GM18505 (cell line): ENCODE measurements around the gene REST.
"Not testable (repeated sequence)": the region's sequence is repeated elsewhere in the genome, so short reads cannot be mapped to it uniquely, and the experiment has no call there.

Source experiments
- ATAC-seq: cut with Tn5 transposase; IDR thresholded peaks from one replicate; pipeline ENCODE4 v1.9.1; 2021; ENCODE audit not compliant: unreplicated experiment
- POLR2A ChIP-seq: IDR thresholded peaks from 4 replicates; pipeline ENCODE4 v1.6.1; 2011; ENCODE audit warnings: borderline replicate concordance; ENCODE audit not compliant: insufficient read depth, insufficient read length; ENCODE audit errors: extremely low read depth

Gene REST

DNA sequence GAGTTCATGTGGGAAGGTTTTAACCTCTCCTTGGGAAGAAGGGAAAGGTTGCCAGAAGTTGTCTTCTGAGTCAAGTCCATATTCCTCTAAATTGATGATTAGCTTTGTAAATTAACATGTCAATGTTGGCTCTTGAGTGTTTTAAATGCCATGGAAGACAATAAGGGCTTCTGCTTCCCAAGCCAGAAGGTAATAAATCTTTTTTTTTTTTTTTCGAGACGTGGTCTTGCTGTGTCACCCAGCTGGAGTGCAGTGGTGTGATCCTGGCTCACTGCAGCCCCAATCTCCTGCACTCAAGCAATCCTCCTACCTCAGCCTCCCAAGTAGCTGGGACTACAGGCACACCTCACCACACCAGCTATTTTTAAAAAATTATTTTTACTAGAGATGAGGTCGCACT lies 5.0 kb upstream of the REST start:
- no peak for ATAC-seq

DNA sequence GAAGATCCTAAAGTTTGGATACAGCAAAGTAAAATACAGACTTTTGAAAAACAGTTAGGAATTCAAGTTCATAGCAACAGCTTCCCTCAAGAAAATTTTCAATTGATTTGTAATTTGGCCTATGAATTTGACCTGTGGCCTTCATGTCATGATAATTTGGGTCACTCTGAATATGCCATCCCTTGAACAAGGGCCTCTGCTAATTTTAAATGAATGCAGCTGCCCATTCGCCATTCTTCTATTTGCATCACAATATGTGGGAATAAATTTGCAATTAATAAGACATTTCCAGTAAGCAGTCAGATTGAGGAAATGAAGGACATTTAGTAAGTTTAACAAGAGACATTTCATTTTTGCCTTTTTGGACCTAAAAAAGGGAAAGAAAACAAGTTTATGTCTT lies 1.9 kb upstream of the REST start:
- no peak for TF ChIP-seq POLR2A
- ATAC-seq: no peak

More for the DNA sequence above, 5.0 kb upstream of the REST start:
- no peak for TF ChIP-seq POLR2A

DNA sequence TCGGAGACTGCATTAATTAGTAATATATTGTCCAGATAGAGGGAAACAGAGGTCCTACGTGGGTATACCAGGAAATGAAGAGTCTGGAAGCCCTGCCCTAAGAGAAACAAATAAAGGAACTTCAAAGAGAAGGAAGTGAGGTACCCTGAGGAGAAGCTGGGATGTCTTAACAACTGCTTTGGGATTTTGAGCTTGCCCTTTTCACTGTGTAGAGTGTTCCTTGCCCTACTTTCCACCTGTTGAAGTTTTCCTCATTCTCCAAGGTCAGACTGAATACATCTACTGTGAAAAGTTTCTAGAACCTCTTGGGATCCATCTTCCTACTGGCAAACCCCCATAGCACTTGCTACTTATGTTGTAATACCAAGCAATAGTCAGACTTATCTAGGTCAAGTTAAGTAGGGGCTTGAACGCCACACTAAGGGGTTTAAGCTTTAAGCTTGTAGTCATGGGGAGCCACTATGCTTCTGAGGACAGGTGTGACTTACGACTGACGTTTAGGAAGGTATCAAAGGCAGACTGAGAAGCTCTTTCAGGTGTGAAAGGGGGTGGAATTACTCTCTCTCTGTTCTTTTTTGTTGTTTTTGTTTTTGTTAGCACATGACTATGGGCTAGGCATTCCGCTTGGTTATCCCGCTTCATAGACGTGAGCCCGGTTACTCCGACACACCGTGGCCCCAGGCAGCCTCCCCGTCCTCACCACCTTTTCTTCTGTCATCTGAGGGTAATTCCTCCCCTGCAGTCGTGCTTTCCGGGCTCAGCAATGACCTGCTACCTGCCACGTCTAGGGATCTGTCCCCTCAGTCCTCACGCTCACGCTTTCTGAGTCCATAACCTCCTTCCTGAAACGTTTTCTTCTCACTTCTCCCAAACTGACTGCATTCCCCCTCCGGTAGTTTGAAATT lies 959 bp upstream of the REST start:
- TF ChIP-seq POLR2A: no peak

DNA sequence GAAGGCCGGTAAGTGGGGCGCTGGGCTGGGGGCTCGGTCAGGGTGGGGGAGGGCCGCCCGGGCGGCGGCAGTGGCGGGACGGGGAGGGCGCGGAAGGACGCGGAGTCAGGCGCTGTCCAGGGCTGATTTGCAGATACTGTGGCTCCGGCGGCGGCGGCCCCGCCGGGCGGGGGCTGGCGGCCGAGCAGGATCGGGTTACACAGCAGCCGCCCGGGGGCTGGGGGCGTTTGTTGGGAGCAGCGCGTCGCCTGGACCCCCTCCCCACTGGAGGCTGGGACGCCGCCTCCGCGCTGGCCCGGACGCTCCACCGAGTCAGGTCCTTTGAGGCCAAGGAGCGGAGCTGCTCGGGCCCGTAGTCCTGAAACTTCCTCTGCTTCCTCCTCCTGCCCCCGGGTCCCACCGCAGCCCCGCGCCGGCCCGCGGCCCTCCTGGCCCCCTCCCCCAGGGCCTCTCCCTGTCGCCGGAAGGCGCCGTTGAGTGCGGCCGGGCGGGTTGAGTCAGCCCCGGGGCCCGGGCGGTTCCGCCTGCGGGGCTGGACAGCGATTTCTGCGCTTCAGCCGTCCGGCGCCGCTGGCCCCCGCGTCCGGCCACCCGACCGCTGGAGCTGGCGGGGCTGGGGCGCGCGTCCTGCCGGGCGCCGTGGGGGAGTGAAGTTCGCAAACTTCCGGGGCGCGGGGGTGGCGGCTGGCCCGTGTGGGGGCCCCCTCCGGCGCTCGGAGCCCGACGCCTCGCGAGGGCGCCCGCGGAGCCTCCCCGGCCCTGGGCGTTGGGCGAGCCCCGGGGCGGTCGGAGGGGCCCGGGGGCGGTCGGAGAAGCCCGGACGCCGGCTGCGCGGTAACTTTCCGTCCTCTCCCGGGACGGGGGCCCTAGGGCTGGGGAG lies 746 bp downstream of the REST start:
- peak; percentile 59 for ATAC-seq
- TF ChIP-seq POLR2A: peak; percentile 49

More for the DNA sequence above, 959 bp upstream of the REST start:
- no peak for ATAC-seq

DNA sequence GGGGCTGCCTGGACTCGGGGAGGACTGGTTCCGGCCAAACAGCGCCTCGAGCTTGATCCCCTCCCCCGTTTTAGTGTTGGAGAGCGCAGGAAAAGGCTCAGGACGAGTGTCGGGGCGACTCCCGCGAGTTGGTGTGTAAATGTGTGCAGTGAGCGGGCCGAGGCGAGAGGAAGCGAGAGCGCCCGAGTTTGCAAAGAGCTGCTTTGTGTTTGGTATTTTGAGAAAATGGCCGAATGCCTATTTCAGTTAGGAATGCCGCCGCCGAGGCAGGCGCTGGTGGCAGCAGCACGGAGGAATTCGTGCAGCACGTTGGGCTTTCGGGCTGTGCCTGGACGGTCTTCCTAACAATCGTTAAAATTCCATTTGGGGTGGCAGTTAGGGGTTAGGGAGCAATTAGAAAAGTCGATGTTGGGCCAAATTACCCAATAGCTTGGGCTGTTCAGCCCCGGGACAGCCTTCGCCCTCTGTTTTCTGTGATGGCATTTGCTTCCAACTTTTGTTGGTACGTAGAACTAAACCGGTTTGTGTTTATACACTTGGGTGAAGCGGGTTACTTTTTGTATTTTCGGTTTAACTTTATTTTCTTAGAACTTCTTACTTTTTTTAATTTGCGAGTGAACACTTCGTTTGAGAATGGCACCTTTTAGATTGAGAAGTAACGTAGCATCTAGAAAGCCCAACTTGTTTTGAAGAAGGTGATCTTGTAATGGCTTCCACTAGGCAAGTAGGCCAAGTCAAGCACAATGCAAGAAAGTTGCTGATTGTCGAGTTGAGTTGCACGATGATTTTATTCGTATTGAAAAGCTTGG lies 1.6 kb downstream of the REST start:
- TF ChIP-seq POLR2A: no peak
- ATAC-seq: peak; percentile 19

DNA sequence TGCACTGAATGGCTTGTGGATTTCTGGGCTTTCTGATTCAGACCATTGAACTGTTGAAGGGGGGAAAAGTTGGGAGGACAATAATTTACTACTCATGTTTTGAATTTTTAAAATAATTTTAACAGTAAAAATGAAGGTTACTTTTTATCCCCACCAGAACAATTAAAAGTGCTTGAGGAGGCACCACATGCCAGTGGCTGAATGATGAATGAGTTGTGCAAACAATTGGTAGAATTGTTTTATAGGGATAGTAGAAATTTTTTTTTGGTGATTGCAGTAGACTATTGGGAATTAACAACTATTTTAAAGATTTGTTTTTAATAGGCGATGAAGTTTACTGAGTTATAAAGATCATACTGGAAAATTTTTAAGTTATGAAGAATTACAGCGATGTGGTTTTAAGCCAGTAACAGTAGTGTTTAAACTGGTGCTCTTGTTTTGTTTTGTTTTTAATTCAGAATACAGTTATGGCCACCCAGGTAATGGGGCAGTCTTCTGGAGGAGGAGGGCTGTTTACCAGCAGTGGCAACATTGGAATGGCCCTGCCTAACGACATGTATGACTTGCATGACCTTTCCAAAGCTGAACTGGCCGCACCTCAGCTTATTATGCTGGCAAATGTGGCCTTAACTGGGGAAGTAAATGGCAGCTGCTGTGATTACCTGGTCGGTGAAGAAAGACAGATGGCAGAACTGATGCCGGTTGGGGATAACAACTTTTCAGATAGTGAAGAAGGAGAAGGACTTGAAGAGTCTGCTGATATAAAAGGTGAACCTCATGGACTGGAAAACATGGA lies 2.7 kb downstream of the REST start:
- ATAC-seq: no peak
- no peak for TF ChIP-seq POLR2A

DNA sequence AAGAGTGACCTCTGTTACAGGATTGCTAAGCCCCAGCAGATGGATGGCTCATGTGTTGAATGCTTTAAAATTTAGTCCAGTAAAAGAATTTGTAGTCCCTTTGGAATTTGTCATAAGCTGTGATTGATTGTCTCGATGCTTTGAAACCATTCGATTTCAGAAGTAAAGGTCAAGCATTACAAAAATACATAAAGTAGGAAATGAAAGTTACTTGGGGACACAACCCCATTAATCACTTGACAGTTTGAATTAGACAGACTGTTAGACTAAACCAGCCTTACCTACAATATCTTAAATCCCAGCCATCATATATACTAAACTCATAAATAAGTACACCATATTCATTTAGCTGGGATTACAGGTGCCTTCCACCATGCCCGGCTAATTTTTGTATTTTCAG lies 6.6 kb downstream of the REST start:
- no peak for ATAC-seq
- TF ChIP-seq POLR2A: no peak

DNA sequence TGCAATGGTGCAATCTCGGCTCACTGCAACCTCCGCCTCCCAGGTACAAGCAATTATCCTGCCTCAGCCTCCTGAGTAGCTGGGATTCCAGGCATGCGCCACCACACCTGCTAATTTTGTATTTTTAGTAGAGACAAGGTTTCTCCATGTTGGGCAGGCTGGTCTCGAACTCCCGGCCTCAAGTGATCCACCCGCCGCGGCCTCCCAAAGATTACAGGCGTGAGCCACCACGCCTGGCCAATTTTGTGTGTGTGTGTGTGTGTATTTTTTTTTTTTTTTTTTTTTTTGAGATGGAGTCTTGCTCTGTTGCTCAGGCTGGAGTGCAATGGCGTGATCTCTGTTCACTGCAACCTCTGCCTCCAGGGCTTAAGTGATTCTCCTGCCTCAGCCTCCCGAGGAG lies 7.3 kb downstream of the REST start:
- ATAC-seq: not testable (repeated sequence)

DNA sequence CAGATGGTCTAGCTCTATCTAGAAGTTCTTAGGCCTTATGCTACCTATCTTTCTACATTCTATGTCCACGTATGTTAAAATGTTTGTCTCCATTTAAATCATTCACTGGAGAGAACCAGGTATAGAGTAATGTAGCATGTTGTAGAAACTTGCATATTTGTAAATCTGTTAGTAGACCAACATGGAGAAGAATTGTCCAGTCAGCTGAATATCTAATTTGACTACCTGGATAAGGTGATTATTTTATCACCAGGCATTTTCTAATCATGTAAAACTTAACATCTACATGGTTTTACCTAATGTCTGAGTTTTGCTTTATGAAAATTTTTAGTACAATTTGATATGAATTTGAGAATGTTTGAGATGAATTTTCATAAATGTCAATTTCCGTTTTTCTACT lies 19.5 kb downstream of the REST start:
- no peak for ATAC-seq
- no peak for TF ChIP-seq POLR2A

DNA sequence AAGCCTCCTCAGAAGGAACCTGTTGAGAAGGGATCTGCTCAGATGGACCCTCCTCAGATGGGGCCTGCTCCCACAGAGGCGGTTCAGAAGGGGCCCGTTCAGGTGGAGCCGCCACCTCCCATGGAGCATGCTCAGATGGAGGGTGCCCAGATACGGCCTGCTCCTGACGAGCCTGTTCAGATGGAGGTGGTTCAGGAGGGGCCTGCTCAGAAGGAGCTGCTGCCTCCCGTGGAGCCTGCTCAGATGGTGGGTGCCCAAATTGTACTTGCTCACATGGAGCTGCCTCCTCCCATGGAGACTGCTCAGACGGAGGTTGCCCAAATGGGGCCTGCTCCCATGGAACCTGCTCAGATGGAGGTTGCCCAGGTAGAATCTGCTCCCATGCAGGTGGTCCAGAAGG lies 22.9 kb downstream of the REST start:
- ATAC-seq: no peak
- TF ChIP-seq POLR2A: no peak

DNA sequence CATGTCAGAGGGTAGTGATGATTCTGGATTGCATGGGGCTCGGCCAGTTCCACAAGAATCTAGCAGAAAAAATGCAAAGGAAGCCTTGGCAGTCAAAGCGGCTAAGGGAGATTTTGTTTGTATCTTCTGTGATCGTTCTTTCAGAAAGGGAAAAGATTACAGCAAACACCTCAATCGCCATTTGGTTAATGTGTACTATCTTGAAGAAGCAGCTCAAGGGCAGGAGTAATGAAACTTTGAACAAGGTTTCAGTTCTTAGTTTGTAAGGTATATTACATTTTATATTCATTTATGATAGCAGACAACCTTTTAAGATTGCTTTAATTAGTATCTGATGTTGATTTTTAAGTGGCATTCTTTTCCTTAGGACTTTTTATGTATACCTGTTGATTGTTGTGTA lies 24.2 kb downstream of the REST start:
- no peak for ATAC-seq
- TF ChIP-seq POLR2A: no peak

DNA sequence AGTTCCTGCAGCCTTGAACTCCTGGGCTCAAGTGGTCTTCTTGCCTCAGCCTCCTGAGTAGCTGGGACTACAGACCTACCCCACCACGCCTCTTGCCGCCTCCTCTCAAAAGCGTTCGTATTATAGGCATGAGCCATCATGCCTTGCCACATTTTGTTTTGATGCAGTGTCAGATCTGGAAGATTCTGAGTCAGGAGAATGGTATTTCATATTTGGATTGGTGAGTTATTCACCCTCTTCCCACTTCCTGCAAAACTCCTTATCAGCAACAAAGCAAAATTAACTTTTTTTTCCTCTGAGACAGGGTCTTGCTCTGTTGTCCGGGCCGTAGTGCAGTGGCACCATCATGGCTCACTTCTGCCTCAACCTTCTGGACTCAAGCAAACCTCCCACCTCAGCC lies 29.6 kb downstream of the REST start:
- no peak for TF ChIP-seq POLR2A
- ATAC-seq: no peak

DNA sequence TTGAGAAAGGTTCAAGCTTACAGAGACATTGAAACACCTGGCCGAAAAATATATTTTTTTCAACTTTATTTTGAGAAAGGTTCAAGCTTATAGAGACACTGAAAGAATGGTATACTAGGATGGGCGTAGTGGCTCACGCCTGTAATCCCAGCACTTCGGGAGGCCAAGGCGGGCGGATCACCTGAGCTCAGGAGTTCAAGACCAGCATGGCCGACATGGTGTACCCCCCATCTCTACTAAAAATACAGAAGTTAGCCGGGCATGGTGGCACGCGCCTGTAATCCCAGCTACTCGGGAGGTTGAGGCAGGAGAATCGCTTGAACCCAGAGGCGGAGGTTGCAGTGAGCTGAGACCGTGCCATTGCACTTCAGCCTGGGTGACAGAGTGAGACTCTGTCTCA lies 32.1 kb downstream of the REST start:
- ATAC-seq: not testable (repeated sequence)
